DMS53 (cell line): ENCODE data around the gene F12.

ENCODE experiments used
- DNase-seq: peaks from one replicate; lab custom pipeline; 2025; lab: John Stamatoyannopoulos, UW

The F12 gene

GRCh38 chr5:177410575-177410974 lies 1.2 kb upstream of the F12 start:
- DNase-seq, result no peak

GRCh38 chr5:177405805-177406204 lies 3.6 kb downstream of the F12 start:
- DNase-seq, result no peak

GRCh38 chr5:177405312-177405711 lies 4.1 kb downstream of the F12 start:
- no peak for DNase-seq

- DNase-seq, result peak; percentile 42
These were observed 4.7 kb downstream of the F12 start for GRCh38 chr5:177404641-177405179.

GRCh38 chr5:177403792-177404640 lies 5.3 kb downstream of the F12 start:
- DNase-seq, result peak; percentile 94

- DNase-seq, result peak; percentile 88
These were observed 6.1 kb downstream of the F12 start for GRCh38 chr5:177403102-177403791.

GRCh38 chr5:177402271-177403043 lies 6.9 kb downstream of the F12 start:
- peak; percentile 98 for DNase-seq

GRCh38 chr5:177399997-177400868 lies 9.1 kb downstream of the F12 start, which contains the start of gene PFN3:
PFN3 (minus strand) TSS chr5:177400661; CDS start chr5:177400576, 85 bp downstream.
- no peak for DNase-seq

GRCh38 chr5:177397875-177398390 lies 11.4 kb downstream of the F12 start:
- no peak for DNase-seq

GRCh38 chr5:177396807-177397206 lies 12.6 kb downstream of the F12 start:
- DNase-seq, result no peak

- DNase-seq, result no peak
These were observed 13.3 kb downstream of the F12 start for GRCh38 chr5:177396078-177396477.

- no peak for DNase-seq
These were observed 15.4 kb downstream of the F12 start for GRCh38 chr5:177393990-177394389.

GRCh38 chr5:177393206-177393765 lies 16.1 kb downstream of the F12 start:
- DNase-seq, result no peak

GRCh38 chr5:177392765-177393164 lies 16.6 kb downstream of the F12 start:
- DNase-seq, result no peak

GRCh38 chr5:177390363-177391300 lies 18.7 kb downstream of the F12 start:
- DNase-seq, result peak; percentile 94

- peak; percentile 73 for DNase-seq
These were observed 19.9 kb downstream of the F12 start for GRCh38 chr5:177389241-177390169.

GRCh38 chr5:177388521-177389052 lies 20.8 kb downstream of the F12 start:
- no peak for DNase-seq

GRCh38 chr5:177387405-177387804 lies 22.0 kb downstream of the F12 start:
- DNase-seq, result no peak
